Liver (tissue), 9 donors: Measurements from ENCODE around the gene GFPT2. TPM values are rescaled to one million over a fixed set of nuclear protein-coding genes. Genes with fewer than 3 reads are reported as not detected.

ENCODE experiments used
- DNase-seq: peaks from one replicate; pipeline ENCODE4 v3.0.0-alpha.2; 2017; ENCODE audit warnings: low spot score
- H3K27ac ChIP-seq, 2 donors: one replicate each; pipeline ENCODE4 v1.7.0; 2013; ENCODE audit warnings: inconsistent platforms in 2 of 2, low read length in 2 of 2, control low read depth in 1 of 2, low read depth in 1 of 2, mild to moderate bottlenecking in 1 of 2
- H3K27me3 ChIP-seq, 4 donors: one replicate each; pipeline versions ENCODE4 v1.6.1 to v1.7.0; 2013; ENCODE audit warnings: low read length in 3 of 4, inconsistent platforms in 1 of 4, mild to moderate bottlenecking in 1 of 4, moderate library complexity in 1 of 4; ENCODE audit not compliant: control insufficient read depth in 4 of 4, insufficient read depth in 4 of 4
- H3K36me3 ChIP-seq, 4 donors: one replicate each; pipeline versions ENCODE4 v1.6.1 to v1.7.0; 2013; ENCODE audit warnings: low read length in 3 of 4, mild to moderate bottlenecking in 3 of 4, low read depth in 1 of 4, moderate library complexity in 1 of 4; ENCODE audit not compliant: control insufficient read depth in 4 of 4, insufficient read depth in 3 of 4
- H3K4me1 ChIP-seq, 4 donors: one replicate each; pipeline versions ENCODE4 v1.6.1 to v1.7.0; 2013; ENCODE audit warnings: low read length in 3 of 4, mild to moderate bottlenecking in 3 of 4, moderate library complexity in 1 of 4; ENCODE audit not compliant: control insufficient read depth in 4 of 4, insufficient read depth in 4 of 4
- H3K4me3 ChIP-seq, 3 donors: one replicate each; pipeline versions ENCODE4 v1.6.1 to v1.7.0; 2013; ENCODE audit warnings: low read length in 3 of 3, control low read depth in 1 of 3, low read depth in 1 of 3, mild to moderate bottlenecking in 1 of 3
- H3K9ac ChIP-seq, 2 donors: one replicate each; pipeline ENCODE4 v1.7.0; 2013; ENCODE audit warnings: low read length in 2 of 2, mild to moderate bottlenecking in 2 of 2, moderate library complexity in 2 of 2, control low read depth in 1 of 2, low read depth in 1 of 2
- H3K9me3 ChIP-seq, 4 donors: one replicate each; pipeline versions ENCODE4 v1.6.1 to v1.7.0; 2013; ENCODE audit warnings: low read length in 3 of 4; ENCODE audit not compliant: control insufficient read depth in 4 of 4
- ATF3 ChIP-seq: IDR thresholded peaks from 2 replicates; pipeline ENCODE4 v1.6.1; 2016; ENCODE audit warnings: antibody characterized with exemption
- CTCF ChIP-seq: fragments of 150-350 bp; IDR thresholded peaks from 2 replicates; pipeline ENCODE4 v1.5.1; 2017; ENCODE audit warnings: improper control_type of control experiment, low read depth, low read length; ENCODE audit not compliant: missing input control
- EGR1 ChIP-seq, 2 donors: IDR thresholded peaks; 2 replicates each; pipeline ENCODE4 v1.6.1; 2016 to 2018; ENCODE audit warnings: antibody characterized with exemption in 2 of 2, low read depth in 2 of 2
- FOXA1 ChIP-seq: IDR thresholded peaks from 2 replicates; pipeline ENCODE4 v1.6.1; 2016; ENCODE audit warnings: antibody characterized with exemption
- FOXA2 ChIP-seq: IDR thresholded peaks from 2 replicates; pipeline ENCODE4 v1.6.1; 2016; ENCODE audit warnings: antibody characterized with exemption
- GABPA ChIP-seq, 2 donors: IDR thresholded peaks in 1 of 2; conservative IDR thresholded peaks in 1 of 2; 2 replicates each; pipeline ENCODE4 v1.6.1; 2016; ENCODE audit warnings: antibody characterized with exemption in 2 of 2, mild to moderate bottlenecking in 1 of 2, moderate library complexity in 1 of 2
- HNF4A ChIP-seq, 2 donors: conservative IDR thresholded peaks; 2 replicates each; pipeline ENCODE4 v1.6.1; 2016; ENCODE audit warnings: antibody characterized with exemption in 2 of 2, mild to moderate bottlenecking in 2 of 2
- HNF4G ChIP-seq: IDR thresholded peaks from 2 replicates; pipeline ENCODE4 v1.6.1; 2016; ENCODE audit warnings: antibody characterized with exemption
- JUND ChIP-seq, 2 donors: IDR thresholded peaks; 2 replicates each; pipeline ENCODE4 v1.6.1; 2016; ENCODE audit warnings: antibody characterized with exemption in 2 of 2
- MAX ChIP-seq: IDR thresholded peaks from 2 replicates; pipeline ENCODE4 v1.6.1; 2016; ENCODE audit warnings: antibody characterized with exemption
- NR2F2 ChIP-seq: IDR thresholded peaks from 2 replicates; pipeline ENCODE4 v1.6.1; 2016; ENCODE audit warnings: antibody characterized with exemption
- RAD21 ChIP-seq, 2 donors: IDR thresholded peaks; 2 replicates each; pipeline ENCODE4 v1.6.1; 2016; ENCODE audit warnings: antibody characterized with exemption in 2 of 2, mild to moderate bottlenecking in 2 of 2
- REST ChIP-seq: IDR thresholded peaks from 2 replicates; pipeline ENCODE4 v1.6.1; 2016; ENCODE audit warnings: antibody characterized with exemption, mild to moderate bottlenecking
- RXRA ChIP-seq, 2 donors: IDR thresholded peaks; 2 replicates each; pipeline ENCODE4 v1.6.1; 2017 to 2018; ENCODE audit warnings: antibody characterized with exemption in 2 of 2, mild to moderate bottlenecking in 1 of 2
- SP1 ChIP-seq: IDR thresholded peaks from 2 replicates; pipeline ENCODE4 v1.6.1; 2018; ENCODE audit warnings: antibody characterized with exemption, mild to moderate bottlenecking
- TAF1 ChIP-seq: conservative IDR thresholded peaks from 2 replicates; pipeline ENCODE4 v1.6.1; 2016; ENCODE audit warnings: antibody characterized with exemption, mild to moderate bottlenecking
- YY1 ChIP-seq: IDR thresholded peaks from 2 replicates; pipeline ENCODE4 v1.6.1; 2016; ENCODE audit warnings: antibody characterized with exemption, mild to moderate bottlenecking
- ZBTB33 ChIP-seq: IDR thresholded peaks from 2 replicates; pipeline ENCODE4 v1.6.1; 2016; ENCODE audit warnings: antibody characterized with exemption
- WGBS: extraction: QIAGEN DNeasy Blood & Tissue Kit; methylation state at CpG from one replicate; pipeline ENCODE4 v1.1.7; 2013; 5-methylcytosine and 5-hydroxymethylcytosine counted together
- polyA plus RNA-seq, 2 donors: library from polyadenylated mRNA; stranded (reverse) in 1 of 2; unstranded in 1 of 2; fragments of 200-250 nt in 1 of 2; fragments of >200 nt in 1 of 2; fragmentation: Nextera tagmentation in 1 of 2; extraction: Ambion mirVana in 1 of 2; gene quantifications; one replicate each; pipeline versions ENCODE4 v1.2.1 to v1.2.3, GENCODE V29; 2013 to 2015
- total RNA-seq, 2 donors: library from RNA; depleted of rRNA; stranded (reverse); fragments of >200 nt; gene quantifications; one replicate each; pipeline ENCODE4 v1.2.3, GENCODE V29; 2014
- donor health status: healthy.
- donor health status: healthy.
- donor health status: healthy.
- donor health status: healthy.
- donor health status: healthy.

The GFPT2 gene
- total and polyA plus RNA-seq, 4 donors, result 0.32 to 1.8 (median 0.54) TPM

- Histone ChIP-seq H3K27ac (no peak overlapping the region), H3K36me3 (no peaks in the 10 kb centered on the region), H3K9ac (no peak overlapping the region), H3K4me3 (no peak overlapping the region), H3K27me3 (peaks cover 0 to 9% (median 2%) of the 10 kb centered on the region in 4 donors), H3K9me3 (no peaks in the 10 kb centered on the region), H3K4me1 (peaks cover 10 to 22% (median 12%) of the 10 kb centered on the region in 4 donors)
- TF ChIP-seq FOXA2, result no peak
- no peak for TF ChIP-seq NR2F2
- TF ChIP-seq TAF1, result no peak
- no peak for TF ChIP-seq CTCF
- TF ChIP-seq FOXA1, result no peak
- TF ChIP-seq ZBTB33, result no peak
- no peak for TF ChIP-seq GABPA (IDR thresholded peaks at IDR 0.05 in 1 of 2, conservative IDR thresholded peaks at IDR 0.05 in 1 of 2)
- no peak for TF ChIP-seq HNF4G
- TF ChIP-seq MAX, result no peak
- TF ChIP-seq ATF3, result no peak
- no peak for TF ChIP-seq YY1
- no peak for TF ChIP-seq EGR1 (IDR thresholded peaks at IDR 0.05; ENCODE audit: low read depth in 2 of 2)
- no peak for TF ChIP-seq RXRA (IDR thresholded peaks at IDR 0.05)
- no peak for TF ChIP-seq SP1
- no peak for TF ChIP-seq HNF4A (conservative IDR thresholded peaks at IDR 0.05)
- TF ChIP-seq REST, result no peak
- TF ChIP-seq JUND (IDR thresholded peaks at IDR 0.05), result no peak
- WGBS, result 68% methylated on average over 7 of the region's 7 CpGs
- DNase-seq, result no peak
These were observed 2.8 kb downstream of the GFPT2 start for GRCh38 chr5:180350296-180350695.

GRCh38 chr5:180349391-180349790 is 3.7 kb downstream of the GFPT2 start:
- 88% methylated on average over 8 of the region's 8 CpGs for WGBS
- Histone ChIP-seq H3K36me3 (no peaks in the 10 kb centered on the region), H3K27ac (no peak overlapping the region), H3K9ac (no peak overlapping the region), H3K4me1 (peaks cover 10 to 22% (median 12%) of the 10 kb centered on the region in 4 donors), H3K27me3 (peaks cover 0 to 2% (median 2%) of the 10 kb centered on the region in 4 donors), H3K9me3 (no peaks in the 10 kb centered on the region), H3K4me3 (no peak overlapping the region)
- no peak for DNase-seq
- TF ChIP-seq CTCF, result no peak
- no peak for TF ChIP-seq REST
- TF ChIP-seq FOXA2, result no peak
- no peak for TF ChIP-seq HNF4A (conservative IDR thresholded peaks at IDR 0.05)
- TF ChIP-seq ATF3, result no peak
- no peak for TF ChIP-seq MAX
- TF ChIP-seq EGR1 (IDR thresholded peaks at IDR 0.05; ENCODE audit: low read depth in 2 of 2), result no peak
- TF ChIP-seq RAD21 (IDR thresholded peaks at IDR 0.05), result no peak
